ENCODE data around the gene RSU1.

The RSU1 gene

GRCh38 chr10:16817125-16818019, at the start of gene RSU1:
RSU1 (minus strand) TSS chr10:16817424; CDS start chr10:16817081, 343 bp downstream.
- Mint-ChIP-seq H3K4me1 (ENCODE audit: low read depth) (peaks cover 29% of the 10 kb centered on the region), H3K27me3 (no peaks in the 10 kb centered on the region), H3K4me3 (peak within 1 kb of the TSS; percentile 95), H3K9me3 (peaks cover 9% of the 10 kb centered on the region), H3K36me3 (ENCODE audit: low read depth) (peaks cover 38% of the 10 kb centered on the region), H3K27ac (peak within 1 kb of the TSS; percentile 95)
- peak; percentile 100 for DNase-seq

- no peak overlapping the region for H3K27ac Mint-ChIP-seq
- no peak for DNase-seq
- H3K36me3 Mint-ChIP-seq (ENCODE audit: low read depth), result no peaks in the 10 kb centered on the region
- no peaks in the 10 kb centered on the region for H3K9me3 Mint-ChIP-seq
- no peaks in the 10 kb centered on the region for H3K27me3 Mint-ChIP-seq
- H3K4me1 Mint-ChIP-seq (ENCODE audit: low read depth), result no peaks in the 10 kb centered on the region
- H3K4me3 Mint-ChIP-seq, result no peak overlapping the region
Observed at GRCh38 chr10:16866541-16867275, 49.5 kb upstream of the RSU1 start.

GRCh38 chr10:16865766-16866165, 48.5 kb upstream of the RSU1 start:
- H3K4me1 Mint-ChIP-seq (ENCODE audit: low read depth), result no peaks in the 10 kb centered on the region
- H3K27ac Mint-ChIP-seq, result no peak overlapping the region
- no peak overlapping the region for H3K4me3 Mint-ChIP-seq
- DNase-seq, result no peak
- no peaks in the 10 kb centered on the region for H3K27me3 Mint-ChIP-seq
- H3K36me3 Mint-ChIP-seq (ENCODE audit: low read depth), result no peaks in the 10 kb centered on the region
- no peaks in the 10 kb centered on the region for H3K9me3 Mint-ChIP-seq

- Mint-ChIP-seq H3K9me3 (no peaks in the 10 kb centered on the region), H3K4me3 (no peak overlapping the region), H3K27me3 (no peaks in the 10 kb centered on the region), H3K27ac (no peak overlapping the region), H3K4me1 (ENCODE audit: low read depth) (no peaks in the 10 kb centered on the region), H3K36me3 (ENCODE audit: low read depth) (no peaks in the 10 kb centered on the region)
- DNase-seq, result no peak
Observed at GRCh38 chr10:16863766-16864165, 46.5 kb upstream of the RSU1 start.

GRCh38 chr10:16857419-16857818, 40.2 kb upstream of the RSU1 start:
- Mint-ChIP-seq H3K9me3 (no peaks in the 10 kb centered on the region), H3K36me3 (ENCODE audit: low read depth) (no peaks in the 10 kb centered on the region), H3K4me1 (ENCODE audit: low read depth) (no peaks in the 10 kb centered on the region), H3K4me3 (no peak overlapping the region), H3K27ac (no peak overlapping the region), H3K27me3 (no peaks in the 10 kb centered on the region)
- DNase-seq, result no peak

GRCh38 chr10:16856567-16856966, 39.3 kb upstream of the RSU1 start:
- Mint-ChIP-seq H3K4me3 (no peak overlapping the region), H3K4me1 (ENCODE audit: low read depth) (no peaks in the 10 kb centered on the region), H3K9me3 (no peaks in the 10 kb centered on the region), H3K27me3 (no peaks in the 10 kb centered on the region), H3K27ac (no peak overlapping the region), H3K36me3 (ENCODE audit: low read depth) (no peaks in the 10 kb centered on the region)
- DNase-seq, result no peak

GRCh38 chr10:16856092-16856491, 38.9 kb upstream of the RSU1 start:
- no peaks in the 10 kb centered on the region for H3K27me3 Mint-ChIP-seq

GRCh38 chr10:16854623-16855022, 37.4 kb upstream of the RSU1 start:
- H3K4me3 Mint-ChIP-seq, result no peak overlapping the region
- H3K4me1 Mint-ChIP-seq (ENCODE audit: low read depth), result no peaks in the 10 kb centered on the region
- no peak overlapping the region for H3K27ac Mint-ChIP-seq
- H3K27me3 Mint-ChIP-seq, result no peaks in the 10 kb centered on the region
- no peaks in the 10 kb centered on the region for H3K36me3 Mint-ChIP-seq (ENCODE audit: low read depth)
- H3K9me3 Mint-ChIP-seq, result no peaks in the 10 kb centered on the region
- no peak for DNase-seq

More at GRCh38 chr10:16856092-16856491, 38.9 kb upstream of the RSU1 start:
- no peak for DNase-seq
- Mint-ChIP-seq H3K36me3 (ENCODE audit: low read depth) (no peaks in the 10 kb centered on the region), H3K4me1 (ENCODE audit: low read depth) (no peaks in the 10 kb centered on the region), H3K9me3 (no peaks in the 10 kb centered on the region), H3K27ac (no peak overlapping the region), H3K4me3 (no peak overlapping the region)

- H3K4me3 Mint-ChIP-seq, result no peak overlapping the region
- H3K4me1 Mint-ChIP-seq (ENCODE audit: low read depth), result no peaks in the 10 kb centered on the region
- no peaks in the 10 kb centered on the region for H3K27me3 Mint-ChIP-seq
- DNase-seq, result no peak
- H3K36me3 Mint-ChIP-seq (ENCODE audit: low read depth), result no peaks in the 10 kb centered on the region
- no peaks in the 10 kb centered on the region for H3K9me3 Mint-ChIP-seq
- no peak overlapping the region for H3K27ac Mint-ChIP-seq
Observed at GRCh38 chr10:16853809-16854208, 36.6 kb upstream of the RSU1 start.

- no peak overlapping the region for H3K4me3 Mint-ChIP-seq
- no peak for DNase-seq
- H3K27ac Mint-ChIP-seq, result no peak overlapping the region
- H3K4me1 Mint-ChIP-seq (ENCODE audit: low read depth), result no peaks in the 10 kb centered on the region
- no peaks in the 10 kb centered on the region for H3K9me3 Mint-ChIP-seq
- no peaks in the 10 kb centered on the region for H3K27me3 Mint-ChIP-seq
- H3K36me3 Mint-ChIP-seq (ENCODE audit: low read depth), result no peaks in the 10 kb centered on the region
Observed at GRCh38 chr10:16853201-16853600, 36.0 kb upstream of the RSU1 start.

- Mint-ChIP-seq H3K4me1 (ENCODE audit: low read depth) (no peaks in the 10 kb centered on the region), H3K27ac (no peak overlapping the region), H3K36me3 (ENCODE audit: low read depth) (no peaks in the 10 kb centered on the region), H3K4me3 (no peak overlapping the region), H3K27me3 (no peaks in the 10 kb centered on the region), H3K9me3 (no peaks in the 10 kb centered on the region)
- no peak for DNase-seq
Observed at GRCh38 chr10:16852624-16853023, 35.4 kb upstream of the RSU1 start.

- Mint-ChIP-seq H3K4me1 (ENCODE audit: low read depth) (no peaks in the 10 kb centered on the region), H3K36me3 (ENCODE audit: low read depth) (no peaks in the 10 kb centered on the region), H3K27me3 (no peaks in the 10 kb centered on the region), H3K9me3 (no peaks in the 10 kb centered on the region), H3K27ac (no peak overlapping the region), H3K4me3 (no peak overlapping the region)
- DNase-seq, result no peak
Observed at GRCh38 chr10:16848562-16849154, 31.4 kb upstream of the RSU1 start.

- peaks cover 7% of the 10 kb centered on the region for H3K4me1 Mint-ChIP-seq (ENCODE audit: low read depth)
- H3K4me3 Mint-ChIP-seq, result no peak overlapping the region
- no peak overlapping the region for H3K27ac Mint-ChIP-seq
- no peaks in the 10 kb centered on the region for H3K36me3 Mint-ChIP-seq (ENCODE audit: low read depth)
- H3K9me3 Mint-ChIP-seq, result no peaks in the 10 kb centered on the region
- H3K27me3 Mint-ChIP-seq, result no peaks in the 10 kb centered on the region
- no peak for DNase-seq
Observed at GRCh38 chr10:16847644-16848043, 30.4 kb upstream of the RSU1 start.

GRCh38 chr10:16845248-16845647, 28.0 kb upstream of the RSU1 start:
- Mint-ChIP-seq H3K27ac (no peak overlapping the region), H3K27me3 (no peaks in the 10 kb centered on the region), H3K9me3 (no peaks in the 10 kb centered on the region), H3K4me1 (ENCODE audit: low read depth) (peaks cover 7% of the 10 kb centered on the region), H3K36me3 (ENCODE audit: low read depth) (no peaks in the 10 kb centered on the region), H3K4me3 (no peak overlapping the region)
- DNase-seq, result no peak
